AG10803 (cell line): Measurements from ENCODE around the gene COL1A2.

Source experiments
- DNase-seq: peaks from one replicate; pipeline ENCODE4 v3.0.0; 2010; ENCODE audit warnings: low read depth
- H3K4me3 ChIP-seq: 2 replicates; pipeline ENCODE4 v1.5.1; 2011; ENCODE audit warnings: mild to moderate bottlenecking, low read length, control low read depth
- CTCF ChIP-seq: conservative IDR thresholded peaks from 2 replicates; pipeline ENCODE4 v1.5.1; 2011; ENCODE audit warnings: mild to moderate bottlenecking, low read length, control low read depth, inconsistent platforms

The COL1A2 gene

GRCh38 chr7:94396596-94396995 lies 1.9 kb downstream of the COL1A2 start:
- peak; percentile 83 for DNase-seq
- H3K4me3 ChIP-seq: peak overlapping the region; percentile 96

GRCh38 chr7:94397722-94398121 lies 3.0 kb downstream of the COL1A2 start:
- peak overlapping the region; percentile 96 for H3K4me3 ChIP-seq
- DNase-seq: peak; percentile 49
- no peak for TF ChIP-seq CTCF

More at GRCh38 chr7:94396596-94396995, 1.9 kb downstream of the COL1A2 start:
- TF ChIP-seq CTCF: no peak

GRCh38 chr7:94398841-94399240 lies 4.1 kb downstream of the COL1A2 start:
- DNase-seq: no peak
- no peak for TF ChIP-seq CTCF
- peak overlapping the region; percentile 96 for H3K4me3 ChIP-seq

- TF ChIP-seq CTCF: no peak
- H3K4me3 ChIP-seq: peak overlapping the region; percentile 96
- peak; percentile 63 for DNase-seq
These were observed 5.3 kb downstream of the COL1A2 start for GRCh38 chr7:94400022-94400421.

GRCh38 chr7:94400643-94401427 lies 6.1 kb downstream of the COL1A2 start:
- DNase-seq: peak; percentile 59
- no peak for TF ChIP-seq CTCF
- peak overlapping the region; percentile 96 for H3K4me3 ChIP-seq

GRCh38 chr7:94401428-94401814 lies 6.7 kb downstream of the COL1A2 start:
- DNase-seq: peak; percentile 45
- H3K4me3 ChIP-seq: peak overlapping the region; percentile 96
- TF ChIP-seq CTCF: no peak

GRCh38 chr7:94403546-94403945 lies 8.9 kb downstream of the COL1A2 start:
- H3K4me3 ChIP-seq: peak overlapping the region; percentile 96
- DNase-seq: peak; percentile 56
- no peak for TF ChIP-seq CTCF
